Left lung (tissue), 10 donors: ENCODE results near the gene KRT3. TPM values are rescaled to one million over a fixed set of nuclear protein-coding genes. Genes with fewer than 3 reads are reported as not detected.

Experiments
- ATAC-seq: fragments of 200-7000 bp; cut with Tn5 transposase; one replicate; pipeline ENCODE4 v1.9.1; 2020; ENCODE audit warnings: moderate library complexity
- DNase-seq, 4 donors: peaks; one replicate each; pipeline ENCODE4 v3.0.0-alpha.2; 2013 to 2020
- H3K27ac ChIP-seq, 2 donors: fragments of 200-600 bp; sonication (generic) in 1 of 2; one replicate each; pipeline versions ENCODE4 v1.5.0 to v1.8.0; 2020 to 2021
- H3K27me3 ChIP-seq, 2 donors: fragments of 200-600 bp; sonication (generic) in 1 of 2; one replicate each; pipeline versions ENCODE4 v1.5.0 to v1.8.0; 2020 to 2021
- H3K36me3 ChIP-seq, 2 donors: fragments of 200-600 bp; sonication (generic) in 1 of 2; one replicate each; pipeline versions ENCODE4 v1.5.0 to v1.8.0; 2020 to 2021
- H3K4me1 ChIP-seq, 2 donors: fragments of 200-600 bp; one replicate each; pipeline ENCODE4 v1.8.0; 2021
- H3K4me3 ChIP-seq, 2 donors: fragments of 200-600 bp; sonication (generic) in 1 of 2; one replicate each; pipeline versions ENCODE4 v1.5.0 to v1.8.0; 2020 to 2021; ENCODE audit warnings: mild to moderate bottlenecking in 1 of 2
- H3K9me3 ChIP-seq, 2 donors: fragments of 200-600 bp; sonication (generic) in 1 of 2; one replicate each; pipeline versions ENCODE4 v1.5.0 to v1.8.0; 2020 to 2021
- CTCF ChIP-seq, 2 donors: fragments of 200-600 bp; sonication (generic) in 1 of 2; IDR thresholded peaks; one replicate each; pipeline versions ENCODE4 v1.5.0 to v1.8.0; 2021; ENCODE audit warnings: antibody characterized with exemption in 2 of 2
- intact Hi-C, 2 donors: fragments of 100-400 bp; cut with DNase I; formaldehyde crosslinking; loops; one replicate each; pipeline versions ENCODE4 v1.11.2 to v1.14.2; 2022
- polyA plus RNA-seq, 6 donors: library from polyadenylated mRNA; unstranded; fragments of 120-200 nt; gene quantifications; one replicate each; pipeline ENCODE4 v1.2.1, GENCODE V29; 2013; ENCODE audit not compliant: insufficient read length in 6 of 6
- total RNA-seq, 2 donors: library from RNA; stranded (reverse); fragmentation: NEBNext Ultra II Directional; extraction: Animal tissue kit (Norgen Biotek cat#: 25700); gene quantifications; one replicate each; pipeline ENCODE4 v1.2.1, GENCODE V29; 2021
- donor health status: DM: no; HTN: yes; CAD: no.
- donor health status: DM: no; HTN: no; CAD: no.

Gene KRT3
- total and polyA plus RNA-seq, 8 donors, result not detected

- Histone ChIP-seq H3K27ac (no peak overlapping the region), H3K36me3 (no peaks in the 10 kb centered on the region), H3K4me3 (no peak overlapping the region), H3K9me3 (no peaks in the 10 kb centered on the region), H3K27me3 (peaks cover 0 to 49% of the 10 kb centered on the region in 2 donors), H3K4me1 (no peaks in the 10 kb centered on the region)
- TF ChIP-seq CTCF (IDR thresholded peaks at IDR 0.05), result no peak
- intact Hi-C loops, result no loop called here
- DNase-seq (no peak), ATAC-seq (no peak)
Observed at GRCh38 chr12:52832451-52832850, 36.5 kb upstream of the KRT3 start.

GRCh38 chr12:52831251-52831650 is 35.3 kb upstream of the KRT3 start:
- no peaks in the 10 kb centered on the region for H3K4me1 ChIP-seq
- H3K27ac ChIP-seq, result no peak overlapping the region
- intact Hi-C loops, result no loop called here
- TF ChIP-seq CTCF (IDR thresholded peaks at IDR 0.05), result no peak
- H3K36me3 ChIP-seq, result no peaks in the 10 kb centered on the region
- DNase-seq, result no peak
- no peaks in the 10 kb centered on the region for H3K9me3 ChIP-seq
- H3K4me3 ChIP-seq, result no peak overlapping the region
- no peak for ATAC-seq
- H3K27me3 ChIP-seq, result peaks cover 0 to 45% of the 10 kb centered on the region in 2 donors

- intact Hi-C loops, result no loop called here
- Histone ChIP-seq H3K27me3 (peaks cover 0 to 42% of the 10 kb centered on the region in 2 donors), H3K4me1 (no peaks in the 10 kb centered on the region), H3K4me3 (no peak overlapping the region), H3K27ac (no peak overlapping the region), H3K9me3 (no peaks in the 10 kb centered on the region), H3K36me3 (no peaks in the 10 kb centered on the region)
- DNase-seq (no peak), ATAC-seq (no peak)
- TF ChIP-seq CTCF (IDR thresholded peaks at IDR 0.05), result no peak
Observed at GRCh38 chr12:52829986-52830770, 34.3 kb upstream of the KRT3 start.

GRCh38 chr12:52828591-52829021 is 32.7 kb upstream of the KRT3 start:
- H3K9me3 ChIP-seq, result no peaks in the 10 kb centered on the region
- no peaks in the 10 kb centered on the region for H3K4me1 ChIP-seq
- peaks cover 0 to 38% of the 10 kb centered on the region in 2 donors for H3K27me3 ChIP-seq
- intact Hi-C loops, result no loop called here
- no peak for TF ChIP-seq CTCF (IDR thresholded peaks at IDR 0.05)
- no peak for DNase-seq
- H3K27ac ChIP-seq, result no peak overlapping the region
- no peak for ATAC-seq
- no peaks in the 10 kb centered on the region for H3K36me3 ChIP-seq
- no peak overlapping the region for H3K4me3 ChIP-seq

GRCh38 chr12:52828156-52828555 is 32.2 kb upstream of the KRT3 start:
- Histone ChIP-seq H3K4me1 (no peaks in the 10 kb centered on the region), H3K9me3 (no peaks in the 10 kb centered on the region), H3K36me3 (no peaks in the 10 kb centered on the region), H3K27ac (no peak overlapping the region), H3K27me3 (peaks cover 0 to 35% of the 10 kb centered on the region in 2 donors), H3K4me3 (no peak overlapping the region)
- intact Hi-C loops, result no loop called here
- TF ChIP-seq CTCF (IDR thresholded peaks at IDR 0.05), result no peak
- no peak for ATAC-seq
- no peak for DNase-seq
